KOPT-K1 (cell line): ENCODE measurements around the gene LRSAM1.

Source experiments
- H3K27ac ChIP-seq: fragments of 200-600 bp; sonication (generic); 2 replicates; pipeline ENCODE4 v1.5.1; 2016; ENCODE audit warnings: antibody characterized with exemption, mild to moderate bottlenecking, low read depth, low read length; ENCODE audit not compliant: poor library complexity, severe bottlenecking
- H3K36me3 ChIP-seq: fragments of 200-600 bp; sonication (generic); 2 replicates; pipeline ENCODE4 v1.5.1; 2017; ENCODE audit warnings: antibody characterized with exemption, mild to moderate bottlenecking, low read length, moderate library complexity; ENCODE audit not compliant: insufficient read depth
- H3K9me3 ChIP-seq: fragments of 200-600 bp; sonication (generic); 2 replicates; pipeline ENCODE4 v1.5.1; 2017; ENCODE audit warnings: antibody characterized with exemption, low read length, mild to moderate bottlenecking; ENCODE audit not compliant: insufficient read depth, poor library complexity, severe bottlenecking

The LRSAM1 gene

GRCh38 chr9:127445851-127446712, 5.2 kb upstream of the LRSAM1 start:
- H3K27ac ChIP-seq, result no peak overlapping the region
- peaks cover 84% of the 10 kb centered on the region for H3K36me3 ChIP-seq
- H3K9me3 ChIP-seq, result no peaks in the 10 kb centered on the region

GRCh38 chr9:127446713-127447415, 4.4 kb upstream of the LRSAM1 start:
- no peaks in the 10 kb centered on the region for H3K9me3 ChIP-seq
- H3K36me3 ChIP-seq, result peaks cover 80% of the 10 kb centered on the region
- H3K27ac ChIP-seq, result no peak overlapping the region

GRCh38 chr9:127447416-127448111, 3.7 kb upstream of the LRSAM1 start:
- peaks cover 75% of the 10 kb centered on the region for H3K36me3 ChIP-seq
- no peak overlapping the region for H3K27ac ChIP-seq

GRCh38 chr9:127448112-127448805, 3.1 kb upstream of the LRSAM1 start:
- no peaks in the 10 kb centered on the region for H3K9me3 ChIP-seq
- no peak overlapping the region for H3K27ac ChIP-seq
- peaks cover 69% of the 10 kb centered on the region for H3K36me3 ChIP-seq

More at GRCh38 chr9:127447416-127448111, 3.7 kb upstream of the LRSAM1 start:
- H3K9me3 ChIP-seq, result no peaks in the 10 kb centered on the region

GRCh38 chr9:127449332-127449966, 1.9 kb upstream of the LRSAM1 start:
- Histone ChIP-seq H3K36me3 (peaks cover 61% of the 10 kb centered on the region), H3K27ac (peak overlapping the region; percentile 81), H3K9me3 (no peaks in the 10 kb centered on the region)

- peaks cover 53% of the 10 kb centered on the region for H3K36me3 ChIP-seq
Measured at GRCh38 chr9:127450243-127450760, 1.0 kb upstream of the LRSAM1 start.

GRCh38 chr9:127451608-127451857, 223 bp downstream of the LRSAM1 start:
- peak overlapping the region; percentile 81 for H3K27ac ChIP-seq

More at GRCh38 chr9:127450243-127450760, 1.0 kb upstream of the LRSAM1 start:
- Histone ChIP-seq H3K9me3 (no peaks in the 10 kb centered on the region), H3K27ac (peak overlapping the region; percentile 81)

GRCh38 chr9:127451858-127452656, 747 bp downstream of the LRSAM1 start:
- peak overlapping the region; percentile 81 for H3K27ac ChIP-seq
- H3K36me3 ChIP-seq, result peaks cover 35% of the 10 kb centered on the region
- no peaks in the 10 kb centered on the region for H3K9me3 ChIP-seq

More at GRCh38 chr9:127451608-127451857, 223 bp downstream of the LRSAM1 start:
- peaks cover 41% of the 10 kb centered on the region for H3K36me3 ChIP-seq
- H3K9me3 ChIP-seq, result no peaks in the 10 kb centered on the region

GRCh38 chr9:127452691-127453090, 1.4 kb downstream of the LRSAM1 start:
- H3K9me3 ChIP-seq, result no peaks in the 10 kb centered on the region
- H3K36me3 ChIP-seq, result peaks cover 29% of the 10 kb centered on the region
- peak overlapping the region; percentile 81 for H3K27ac ChIP-seq

GRCh38 chr9:127455324-127455992, 4.1 kb downstream of the LRSAM1 start:
- Histone ChIP-seq H3K27ac (no peak overlapping the region), H3K9me3 (no peaks in the 10 kb centered on the region), H3K36me3 (peaks cover 11% of the 10 kb centered on the region)

GRCh38 chr9:127457191-127457878, 6.0 kb downstream of the LRSAM1 start:
- Histone ChIP-seq H3K27ac (no peak overlapping the region), H3K36me3 (peaks cover 24% of the 10 kb centered on the region), H3K9me3 (no peaks in the 10 kb centered on the region)

- H3K9me3 ChIP-seq, result no peaks in the 10 kb centered on the region
- no peak overlapping the region for H3K27ac ChIP-seq
- H3K36me3 ChIP-seq, result peaks cover 27% of the 10 kb centered on the region
Measured at GRCh38 chr9:127458921-127459320, 7.6 kb downstream of the LRSAM1 start.

GRCh38 chr9:127463382-127463781, 12.1 kb downstream of the LRSAM1 start:
- Histone ChIP-seq H3K27ac (no peak overlapping the region), H3K9me3 (no peaks in the 10 kb centered on the region), H3K36me3 (peaks cover 27% of the 10 kb centered on the region)
